ENCODE measurements around the gene PKP1.

PKP1 gene

DNA sequence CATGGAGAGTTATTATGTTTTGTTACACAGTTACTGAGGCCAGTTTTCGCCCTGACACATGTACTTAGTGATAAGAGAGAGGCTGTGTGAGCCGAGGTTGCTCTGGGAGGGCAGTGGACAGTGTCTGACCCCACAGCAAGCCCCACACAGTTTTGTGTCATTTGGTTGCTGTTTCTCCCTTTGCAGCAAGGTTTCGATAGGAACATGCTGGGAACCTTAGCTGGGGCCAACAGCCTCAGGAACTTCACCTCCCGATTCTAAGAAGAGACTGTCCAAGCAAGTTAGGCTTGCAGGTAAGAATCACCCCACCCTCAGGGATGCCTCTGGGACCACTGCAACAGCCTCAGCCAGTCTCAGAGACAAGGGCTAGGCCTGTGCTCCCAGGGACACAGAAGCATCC is 45.3 kb downstream of the PKP1 start:
- DNase-seq (ENCODE audit: low spot score): no peak

DNA sequence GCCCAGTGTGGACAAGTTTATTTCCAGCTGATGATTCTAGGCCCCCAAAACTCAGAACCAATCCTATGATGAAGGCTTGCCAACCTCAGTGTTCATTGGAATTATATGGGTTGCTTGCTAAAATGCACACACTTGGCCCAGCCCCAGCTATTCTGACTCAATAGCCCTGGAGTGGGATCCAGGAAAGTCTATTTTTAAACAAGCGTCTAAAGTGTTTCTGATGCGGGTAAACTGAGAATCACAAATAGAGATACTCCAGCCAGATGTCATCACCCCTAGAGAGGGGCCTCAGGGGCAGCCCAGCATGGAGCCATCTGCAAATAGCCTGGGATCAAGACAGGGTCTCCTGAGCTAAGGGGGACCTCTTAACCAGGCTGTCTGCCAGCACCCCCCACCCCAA is 46.0 kb downstream of the PKP1 start:
- no peak for DNase-seq (ENCODE audit: low spot score)

DNA sequence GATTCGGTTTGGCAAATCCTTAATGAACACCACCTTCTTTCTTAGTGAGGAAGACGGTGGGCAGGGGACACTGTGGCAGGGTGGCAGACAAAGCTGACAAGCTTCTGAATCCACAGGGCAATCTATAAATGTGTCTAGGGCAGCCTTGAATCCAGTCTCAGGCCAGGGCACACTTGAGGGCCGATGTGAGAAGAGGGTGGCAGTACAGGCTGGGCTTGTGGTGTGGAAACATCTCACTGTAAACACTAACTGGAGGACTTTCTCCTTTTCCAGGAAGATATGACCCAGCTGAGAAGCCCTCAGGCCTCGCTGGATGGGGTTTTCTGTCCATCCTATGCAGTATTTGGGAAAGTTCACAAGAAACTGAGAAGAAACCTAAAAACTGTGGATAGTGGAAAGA is 46.5 kb downstream of the PKP1 start:
- no peak for DNase-seq (ENCODE audit: low spot score)

DNA sequence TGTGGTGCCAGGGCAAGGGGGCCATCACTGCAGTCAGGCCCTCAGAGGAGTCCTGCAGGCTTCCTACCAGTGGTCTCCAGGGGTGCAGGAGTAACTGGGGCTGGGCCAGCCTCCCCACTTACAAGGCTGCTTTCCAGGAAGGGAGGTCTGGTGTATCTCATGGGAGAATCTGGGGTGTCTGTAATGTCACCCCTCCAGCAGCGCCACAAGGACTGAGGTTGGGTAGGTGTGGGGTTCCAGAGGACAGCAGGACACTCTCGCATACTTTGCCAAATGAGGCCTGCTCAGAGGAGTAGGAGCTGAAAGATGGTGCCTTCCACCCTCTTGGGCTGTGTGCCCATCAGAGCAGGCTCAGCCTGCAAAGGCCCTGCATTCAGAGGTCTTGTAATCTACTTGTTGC is 47.2 kb downstream of the PKP1 start:
- DNase-seq (ENCODE audit: low spot score): no peak

DNA sequence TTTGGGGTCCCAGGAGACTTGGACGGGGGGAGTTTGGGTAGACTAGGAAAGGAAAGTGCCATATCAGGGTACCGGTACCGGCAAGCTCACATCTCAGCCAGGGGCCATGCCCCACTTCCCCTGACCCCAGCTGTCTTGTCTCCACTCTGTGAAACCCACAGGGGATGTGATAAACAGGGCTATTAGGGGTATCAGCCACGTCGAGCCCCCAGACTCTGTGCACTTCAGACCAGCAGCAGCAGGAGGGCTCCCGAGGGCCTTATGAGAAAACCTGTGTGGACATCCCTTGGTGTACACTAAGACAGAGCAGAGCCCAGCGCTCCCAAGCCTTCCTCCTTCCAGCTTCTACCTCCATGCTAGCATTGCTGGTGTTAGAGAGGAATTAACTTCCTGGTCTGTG is 47.9 kb downstream of the PKP1 start:
- no peak for DNase-seq (ENCODE audit: low spot score)

DNA sequence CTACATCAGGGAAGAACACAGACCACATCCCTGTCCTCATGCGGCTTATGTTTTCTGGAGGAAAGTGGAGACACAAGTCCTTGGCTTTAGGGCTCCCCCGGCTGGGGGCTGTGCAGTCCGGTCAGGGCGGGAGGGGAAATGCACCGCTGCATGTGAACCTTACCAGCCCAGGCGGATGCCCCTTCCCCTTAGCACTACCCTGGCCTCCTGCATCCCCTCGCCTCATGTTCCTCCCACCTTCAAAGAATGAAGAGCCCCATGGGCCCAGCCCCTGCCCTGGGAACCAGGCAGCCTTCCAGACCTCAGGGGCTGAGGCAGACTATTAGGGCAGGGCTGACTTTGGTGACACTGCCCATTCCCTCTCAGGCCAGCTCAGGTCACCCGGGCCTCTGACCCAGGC is 48.7 kb downstream of the PKP1 start:
- no peak for DNase-seq (ENCODE audit: low spot score)

DNA sequence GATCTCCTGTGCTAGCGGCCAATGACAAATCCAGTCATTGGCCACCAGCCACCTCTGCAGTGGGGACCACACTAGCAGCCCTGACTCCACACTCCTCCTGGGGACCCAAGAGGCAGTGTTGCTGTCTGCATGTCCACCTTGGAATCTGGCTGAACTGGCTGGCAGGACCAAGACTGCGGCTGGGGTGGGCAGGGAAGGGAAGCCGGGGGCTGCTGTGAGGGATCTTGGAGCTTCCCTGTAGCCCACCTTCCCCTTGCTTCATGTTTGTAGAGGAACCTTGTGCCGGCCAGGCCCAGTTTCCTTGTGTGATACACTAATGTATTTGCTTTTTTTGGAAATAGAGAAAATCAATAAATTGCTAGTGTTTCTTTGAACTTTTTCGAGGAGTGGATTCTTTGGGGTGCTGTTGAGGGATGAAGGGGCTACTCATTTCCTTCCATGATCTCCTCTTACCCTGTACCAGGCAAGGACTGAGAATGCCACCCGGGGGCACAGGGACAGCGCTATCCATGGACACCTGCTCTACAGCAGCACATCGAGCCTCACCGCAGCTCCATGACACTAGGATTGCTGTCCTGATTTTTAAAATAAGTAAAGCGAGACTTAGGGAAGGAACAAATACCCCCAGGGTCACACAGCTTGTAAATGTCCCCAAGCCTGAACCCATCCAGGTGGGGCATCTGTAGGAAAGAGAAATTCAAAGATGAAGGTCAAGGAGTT is 49.5 kb downstream of the PKP1 start:
- DNase-seq (ENCODE audit: low spot score): no peak

DNA sequence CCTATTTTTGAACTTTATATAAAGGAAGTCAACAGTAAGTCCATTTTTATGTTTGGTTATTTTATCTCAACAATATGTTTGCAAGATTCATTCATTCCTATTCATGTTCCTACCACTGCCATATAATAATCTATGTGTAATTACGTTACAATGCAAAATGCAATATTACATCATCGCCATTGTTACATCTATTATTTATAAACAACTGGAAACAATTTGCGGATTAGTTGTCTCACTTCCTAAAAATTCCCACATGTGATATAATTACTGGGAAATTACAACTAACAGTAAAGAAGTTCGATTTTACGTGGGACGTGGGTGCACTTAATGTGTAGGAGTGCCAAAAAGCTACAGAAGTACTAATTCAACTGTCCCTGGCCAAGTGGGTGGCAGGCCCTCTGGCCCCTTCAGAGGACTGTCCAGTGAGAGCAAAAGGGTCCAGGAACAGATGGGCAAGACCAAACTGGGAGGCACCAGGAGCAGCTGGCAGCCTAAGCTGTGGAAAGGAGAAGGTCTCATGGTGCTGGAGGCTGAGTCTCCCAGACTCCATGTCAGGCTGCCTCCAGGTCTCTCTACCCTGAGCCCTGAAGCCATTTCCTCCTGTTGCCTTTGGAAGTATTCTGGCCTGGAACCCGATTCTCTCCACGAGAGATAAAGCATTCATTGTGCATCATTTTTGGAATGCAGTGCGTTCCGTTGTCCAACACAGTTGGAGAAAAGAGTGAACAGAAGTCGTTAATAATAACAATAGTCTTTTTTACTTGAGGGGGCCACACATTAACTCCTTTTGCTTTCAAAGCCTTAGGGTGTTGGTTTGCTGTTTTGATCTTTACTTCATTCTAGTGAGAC is 51.2 kb downstream of the PKP1 start:
- DNase-seq (ENCODE audit: low spot score): no peak

DNA sequence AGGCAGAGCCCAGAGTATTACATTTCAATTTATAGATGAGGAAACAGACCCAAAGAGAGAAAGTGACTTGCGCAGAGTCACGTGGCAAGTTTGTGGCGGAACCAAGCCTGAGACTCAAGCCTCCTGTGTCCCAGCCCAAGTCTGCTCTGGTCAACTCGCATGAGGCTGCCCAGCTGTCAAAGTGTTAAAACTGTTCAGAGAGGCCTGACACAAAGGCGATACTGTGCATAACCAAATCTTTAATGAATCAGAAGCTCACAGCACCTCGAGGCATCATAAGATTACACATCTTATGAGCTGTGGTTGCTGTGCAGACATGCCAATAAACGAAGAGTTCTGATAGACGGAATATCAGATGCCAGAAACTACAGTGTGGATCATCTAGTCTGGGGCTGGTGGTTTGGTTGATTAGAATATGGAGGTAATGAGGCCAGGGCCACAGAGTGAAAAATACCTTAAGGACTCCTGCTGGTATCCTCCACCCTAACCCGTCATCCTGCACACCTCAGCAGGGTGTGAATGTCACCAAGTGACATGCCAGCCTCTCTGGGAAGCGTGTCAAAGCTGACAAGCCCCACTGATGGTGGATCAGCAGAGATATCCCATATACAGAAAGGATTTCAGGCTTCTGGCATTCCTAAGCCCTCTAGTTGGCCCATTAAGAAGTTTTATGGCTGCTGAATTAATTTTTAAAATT is 52.0 kb downstream of the PKP1 start:
- no peak for DNase-seq (ENCODE audit: low spot score)

DNA sequence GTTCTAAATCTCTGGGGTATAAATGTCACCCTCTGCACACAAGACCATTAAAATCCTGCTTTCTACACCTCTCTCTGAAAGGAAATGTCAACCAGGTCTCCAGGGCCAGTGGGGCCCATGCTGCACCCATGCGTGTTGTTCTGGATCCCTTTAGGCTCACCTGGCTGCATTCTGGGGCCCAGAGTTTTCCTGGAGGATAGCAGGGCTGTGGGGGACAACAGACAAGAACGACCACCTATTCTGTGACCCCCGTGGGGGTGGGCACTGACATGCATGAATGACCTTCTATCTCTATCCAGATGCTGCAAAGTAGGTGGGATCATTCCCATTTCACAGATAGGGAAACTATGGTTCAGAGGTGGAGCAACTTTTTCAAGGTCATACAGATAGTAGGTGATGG is 52.6 kb downstream of the PKP1 start:
- DNase-seq (ENCODE audit: low spot score): no peak

DNA sequence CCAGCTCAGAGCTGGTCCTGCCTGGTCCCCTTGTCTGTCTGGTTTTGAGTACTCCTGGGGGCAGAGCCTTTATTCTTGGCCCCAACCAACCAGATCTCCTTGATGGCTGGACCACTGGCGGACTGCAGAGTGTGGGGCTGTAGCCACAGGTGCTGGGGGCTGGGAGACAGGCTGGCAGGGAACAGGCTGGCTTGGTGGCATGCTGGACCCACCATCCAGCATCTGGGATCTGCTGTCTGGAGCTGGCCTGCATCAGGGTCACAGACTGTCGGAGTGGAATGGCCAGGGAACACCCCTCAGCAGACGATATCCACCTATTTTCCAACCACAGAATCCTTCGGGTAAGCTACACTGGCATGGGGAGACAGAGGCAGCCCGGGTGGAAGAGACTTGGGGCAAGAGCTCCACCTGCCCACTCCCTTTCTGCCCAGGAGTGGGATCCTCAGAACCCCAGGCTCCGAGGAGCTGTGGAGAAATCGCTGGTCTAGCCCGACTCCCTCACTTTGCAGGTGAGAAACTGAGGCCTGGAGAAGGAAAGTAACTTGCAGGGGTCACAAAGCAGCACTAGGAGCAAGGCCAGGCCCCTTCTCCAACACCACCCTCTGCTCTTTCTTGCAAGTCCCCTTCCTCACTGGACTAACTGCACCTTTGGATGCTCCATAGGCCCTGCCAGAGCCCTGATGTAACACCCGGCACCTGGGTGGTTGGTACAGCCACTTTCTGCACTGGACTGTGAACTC is 53.6 kb downstream of the PKP1 start:
- DNase-seq (ENCODE audit: low spot score): no peak

DNA sequence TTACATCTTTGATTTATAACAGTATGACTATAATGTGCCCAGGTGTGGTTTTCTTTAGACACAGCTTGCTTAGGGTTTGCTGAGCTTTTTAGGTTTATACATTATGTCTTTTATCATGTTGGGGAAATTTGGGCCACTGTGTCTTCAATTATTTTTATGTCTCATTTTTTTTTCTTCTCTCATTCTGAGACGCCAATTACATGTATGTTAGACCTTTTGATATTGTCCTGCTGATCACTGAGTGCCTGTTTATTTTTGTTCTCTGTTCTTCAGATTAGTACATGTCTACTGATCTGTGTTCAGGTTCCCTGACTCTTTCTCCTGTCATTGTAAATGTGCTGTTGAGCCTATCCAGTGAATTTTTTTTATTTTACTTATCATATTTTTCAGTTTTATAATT is 58.1 kb downstream of the PKP1 start:
- no peak for DNase-seq (ENCODE audit: low spot score)

DNA sequence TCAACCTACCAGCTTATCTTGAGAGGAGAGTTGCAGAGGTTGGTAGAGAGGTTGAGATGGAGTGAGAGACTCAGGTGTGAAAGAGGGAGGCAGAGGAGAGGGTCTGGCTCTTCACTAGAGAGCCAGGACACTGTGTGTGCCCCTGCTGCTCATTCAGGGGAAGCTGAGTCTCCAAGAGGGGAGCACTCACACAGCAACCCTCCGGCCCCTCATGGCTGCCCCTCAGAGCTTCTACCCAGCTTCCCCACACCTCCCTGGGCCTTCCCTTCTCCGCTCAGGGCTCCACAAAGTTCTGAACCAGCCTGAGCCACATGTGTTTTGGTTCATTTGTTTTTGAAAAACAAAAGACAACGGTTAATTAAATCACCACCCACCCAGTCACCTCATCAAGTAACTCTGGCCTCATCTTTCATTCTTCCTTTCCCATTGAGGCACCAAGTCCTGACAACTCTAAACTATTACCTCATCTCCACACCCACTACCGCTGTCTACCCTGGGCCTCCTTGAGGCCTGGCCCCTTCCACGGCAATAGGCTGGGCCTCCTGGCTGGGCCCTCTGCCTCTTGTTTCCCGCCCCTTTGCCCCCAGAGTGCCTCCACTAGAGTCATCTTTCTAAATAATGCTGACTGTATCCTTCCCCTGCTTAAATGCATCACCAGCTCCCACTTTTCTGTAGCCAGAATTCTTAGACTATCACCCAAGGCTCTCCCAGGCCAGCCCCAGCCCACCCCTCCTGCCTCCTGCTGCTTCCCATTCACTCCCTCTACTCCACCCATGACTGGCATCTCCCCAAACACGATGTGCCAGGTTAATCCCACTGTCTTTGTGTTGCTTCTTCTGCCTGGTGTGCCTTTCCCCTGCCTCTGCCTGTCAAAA is 61.1 kb downstream of the PKP1 start:
- no peak for DNase-seq (ENCODE audit: low spot score)

DNA sequence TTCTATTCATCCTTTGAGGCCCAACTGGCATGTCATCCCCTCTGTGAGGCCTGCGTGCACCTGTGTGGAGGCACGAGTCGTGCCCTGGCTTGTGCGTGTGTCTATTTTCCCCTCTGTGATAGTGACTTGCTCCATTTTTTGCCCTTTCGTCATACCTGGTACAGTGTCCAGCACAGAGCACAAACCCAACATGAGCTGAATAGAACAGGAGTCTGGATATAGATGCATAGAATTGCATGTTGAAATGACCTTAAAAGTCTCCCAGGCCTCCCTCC is 61.7 kb downstream of the PKP1 start:
- no peak for DNase-seq (ENCODE audit: low spot score)

DNA sequence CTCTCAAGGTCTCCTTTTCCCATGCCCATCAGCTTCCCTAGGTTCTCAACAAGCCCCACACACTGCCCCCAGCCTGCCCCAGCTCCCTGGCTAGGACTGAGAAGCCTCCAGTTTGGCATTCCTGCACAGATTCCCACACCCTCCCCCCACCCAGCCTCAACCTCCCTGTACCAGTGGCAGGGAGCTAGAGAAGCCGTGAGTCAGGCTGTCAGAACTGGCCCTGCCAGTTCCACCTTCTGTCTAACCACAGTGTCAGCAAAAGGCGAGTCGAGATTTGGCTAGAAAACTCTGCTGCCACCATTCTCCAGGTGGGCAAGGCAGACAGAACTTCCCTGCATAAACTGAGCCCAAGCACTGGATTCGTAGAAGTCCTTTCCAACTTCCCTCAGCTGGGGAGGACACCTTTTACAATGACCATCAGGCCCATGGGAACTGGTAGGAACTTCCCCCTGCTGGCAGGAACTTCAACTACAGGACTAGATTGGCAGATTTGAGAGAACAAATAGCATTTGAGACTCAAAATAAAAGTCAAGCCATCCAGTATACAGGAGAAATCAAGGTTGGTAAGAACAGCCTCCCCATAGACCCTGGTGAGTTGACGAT is 63.1 kb downstream of the PKP1 start:
- DNase-seq (ENCODE audit: low spot score): no peak

DNA sequence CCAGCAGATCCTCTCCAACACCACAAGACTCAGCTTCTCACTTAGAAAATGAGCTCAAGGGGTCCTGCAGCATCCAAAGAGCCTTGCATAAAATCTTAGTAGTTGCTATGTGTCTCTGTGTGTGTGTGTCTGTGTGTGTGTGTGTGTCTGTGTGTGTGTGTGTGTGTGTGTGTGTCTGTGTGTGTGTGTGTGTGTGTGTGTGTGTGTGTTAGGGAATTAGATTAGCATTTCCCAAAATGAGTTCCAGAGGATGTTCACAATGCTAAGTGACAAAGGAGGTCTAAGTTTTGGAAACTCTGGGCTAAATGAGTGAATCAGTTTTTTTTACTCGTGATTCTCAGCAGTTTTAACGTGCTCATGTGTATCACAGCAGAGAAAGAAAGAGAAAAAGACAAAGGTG is 63.7 kb downstream of the PKP1 start:
- DNase-seq (ENCODE audit: low spot score): no peak

DNA sequence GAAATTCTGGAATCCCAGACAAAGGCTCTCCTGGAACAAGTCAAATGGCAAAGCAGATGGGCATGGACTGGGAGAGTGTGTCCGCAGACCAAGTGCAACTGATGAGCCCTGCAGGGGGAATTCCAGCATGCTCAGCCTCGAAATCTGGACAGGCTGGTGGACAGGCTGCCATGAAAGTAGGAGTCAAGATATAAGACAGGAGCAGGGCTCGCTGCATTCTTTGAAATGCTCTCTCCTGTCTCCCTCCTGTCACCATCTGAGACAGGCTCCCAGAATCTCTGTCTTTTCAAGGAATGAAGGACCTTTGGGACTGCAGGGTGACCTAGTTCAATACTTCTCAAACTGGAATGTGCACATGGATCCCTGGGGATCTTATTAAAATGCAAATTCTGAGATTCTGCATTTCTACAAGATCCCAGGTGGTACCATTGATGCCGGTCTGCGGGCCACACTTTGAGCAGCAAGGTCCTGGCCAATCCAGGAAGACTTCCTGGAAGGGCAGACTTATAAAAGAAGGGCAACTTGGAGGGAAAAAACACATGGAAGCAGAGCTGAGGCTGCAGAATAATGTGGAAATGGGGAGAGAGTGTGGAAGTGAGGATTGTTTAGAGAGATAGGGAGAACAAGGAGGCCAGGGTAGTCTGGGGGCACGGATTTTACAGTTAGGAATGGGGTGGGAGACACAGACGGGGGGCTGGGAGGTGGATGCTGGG is 64.3 kb downstream of the PKP1 start:
- DNase-seq (ENCODE audit: low spot score): no peak

DNA sequence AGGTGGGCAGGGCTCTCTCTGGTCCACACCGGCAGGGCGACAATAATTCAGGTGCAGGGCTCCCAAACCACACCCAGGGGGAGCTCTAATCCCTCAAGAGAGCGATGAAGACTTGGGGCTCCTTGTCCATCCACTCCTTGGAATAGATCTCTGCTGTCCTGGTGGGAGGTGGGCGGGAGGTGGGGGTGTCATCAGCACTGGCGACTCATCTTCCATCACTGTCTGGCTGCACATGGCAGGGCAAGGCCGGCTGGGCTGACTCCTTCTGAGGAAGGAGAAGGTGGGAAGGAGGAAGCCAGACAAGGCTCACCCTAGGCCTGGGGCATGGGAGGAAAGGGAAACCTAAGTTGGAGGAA is 64.9 kb downstream of the PKP1 start:
- peak; percentile 40 for DNase-seq (ENCODE audit: low spot score)

DNA sequence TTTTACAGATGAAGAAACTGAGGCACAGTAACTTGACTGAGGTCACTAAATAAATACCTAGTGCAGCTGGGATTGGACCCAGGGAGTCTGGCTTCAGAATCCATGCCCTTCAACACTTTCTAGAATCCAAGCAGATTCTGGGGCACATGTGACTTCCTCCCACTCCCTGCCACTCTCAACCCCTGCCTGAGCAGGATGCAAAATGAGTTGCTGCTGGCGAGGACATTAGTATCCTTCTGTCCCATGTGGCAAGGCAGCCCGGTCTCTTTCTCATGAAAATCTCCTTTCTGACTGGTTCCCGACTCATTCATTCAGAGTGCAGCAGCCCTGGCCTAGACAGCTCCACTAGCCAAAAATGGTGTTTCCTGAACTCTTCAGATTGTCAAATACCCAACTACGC is 65.8 kb downstream of the PKP1 start:
- no peak for DNase-seq (ENCODE audit: low spot score)

DNA sequence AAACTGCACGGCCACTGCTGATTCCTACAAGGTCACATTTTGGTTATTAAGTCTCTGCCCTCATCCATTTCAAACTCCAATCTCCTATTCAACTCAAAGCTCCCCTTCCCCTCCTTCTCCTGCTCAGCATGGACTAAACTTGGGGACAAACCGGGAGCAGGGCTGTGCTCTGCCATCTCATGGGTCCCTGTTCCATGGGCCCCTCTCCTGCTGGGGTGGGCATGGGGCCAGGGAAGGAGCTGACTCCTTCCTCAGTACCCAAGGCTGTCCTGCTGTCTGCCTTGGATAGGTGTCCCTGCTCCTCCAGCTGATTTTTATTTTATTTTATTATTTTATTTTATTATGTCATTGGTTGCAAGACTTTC is 67.0 kb downstream of the PKP1 start:
- no peak for DNase-seq (ENCODE audit: low spot score)

DNA sequence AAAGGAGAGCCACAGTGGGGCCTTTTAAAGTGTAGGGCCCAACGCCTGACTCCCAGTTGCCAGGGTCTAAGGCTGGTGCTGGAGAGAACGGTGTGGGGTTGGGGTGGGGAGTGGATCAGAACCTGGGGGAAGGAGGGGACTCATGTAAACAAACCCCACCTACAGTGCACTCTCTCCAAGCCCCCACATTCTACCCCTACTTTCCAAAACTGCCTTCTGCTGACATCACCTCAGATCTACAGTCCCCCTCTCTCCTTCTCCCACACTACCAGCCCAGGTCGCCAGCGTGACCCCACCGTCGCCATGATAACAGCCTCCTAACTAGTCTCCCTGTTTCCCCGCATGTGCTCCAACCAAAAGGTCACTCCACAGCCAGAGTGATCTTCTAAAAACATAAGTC is 67.6 kb downstream of the PKP1 start:
- no peak for DNase-seq (ENCODE audit: low spot score)
